ENCODE measurements around the gene DRC7. TPM values are rescaled to one million over a fixed set of nuclear protein-coding genes. Genes with fewer than 3 reads are reported as not detected.

DRC7 gene
- total RNA-seq, 1 donor from 2014 or later: 0.04 TPM

- Histone ChIP-seq H3K27me3 (ENCODE audit: control insufficient read depth, insufficient read depth, low read length) (peaks cover 7% of the 10 kb centered on the region), H3K4me3 (ENCODE audit: low read depth, low read length) (no peak overlapping the region), H3K36me3 (ENCODE audit: control insufficient read depth, insufficient read depth, low read length) (no peaks in the 10 kb centered on the region)
- no peak for DNase-seq (ENCODE audit: low read depth)
- TF ChIP-seq, protein P1, sequence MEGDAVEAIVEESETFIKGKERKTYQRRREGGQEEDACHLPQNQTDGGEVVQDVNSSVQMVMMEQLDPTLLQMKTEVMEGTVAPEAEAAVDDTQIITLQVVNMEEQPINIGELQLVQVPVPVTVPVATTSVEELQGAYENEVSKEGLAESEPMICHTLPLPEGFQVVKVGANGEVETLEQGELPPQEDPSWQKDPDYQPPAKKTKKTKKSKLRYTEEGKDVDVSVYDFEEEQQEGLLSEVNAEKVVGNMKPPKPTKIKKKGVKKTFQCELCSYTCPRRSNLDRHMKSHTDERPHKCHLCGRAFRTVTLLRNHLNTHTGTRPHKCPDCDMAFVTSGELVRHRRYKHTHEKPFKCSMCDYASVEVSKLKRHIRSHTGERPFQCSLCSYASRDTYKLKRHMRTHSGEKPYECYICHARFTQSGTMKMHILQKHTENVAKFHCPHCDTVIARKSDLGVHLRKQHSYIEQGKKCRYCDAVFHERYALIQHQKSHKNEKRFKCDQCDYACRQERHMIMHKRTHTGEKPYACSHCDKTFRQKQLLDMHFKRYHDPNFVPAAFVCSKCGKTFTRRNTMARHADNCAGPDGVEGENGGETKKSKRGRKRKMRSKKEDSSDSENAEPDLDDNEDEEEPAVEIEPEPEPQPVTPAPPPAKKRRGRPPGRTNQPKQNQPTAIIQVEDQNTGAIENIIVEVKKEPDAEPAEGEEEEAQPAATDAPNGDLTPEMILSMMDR (IDR thresholded peaks at IDR 0.05; ENCODE audit: insufficient read depth, low read length, poor library complexity, severe bottlenecking): no peak
Observed at GRCh38 chr16:57698812-57699405, 4.3 kb downstream of the DRC7 start.

DNA sequence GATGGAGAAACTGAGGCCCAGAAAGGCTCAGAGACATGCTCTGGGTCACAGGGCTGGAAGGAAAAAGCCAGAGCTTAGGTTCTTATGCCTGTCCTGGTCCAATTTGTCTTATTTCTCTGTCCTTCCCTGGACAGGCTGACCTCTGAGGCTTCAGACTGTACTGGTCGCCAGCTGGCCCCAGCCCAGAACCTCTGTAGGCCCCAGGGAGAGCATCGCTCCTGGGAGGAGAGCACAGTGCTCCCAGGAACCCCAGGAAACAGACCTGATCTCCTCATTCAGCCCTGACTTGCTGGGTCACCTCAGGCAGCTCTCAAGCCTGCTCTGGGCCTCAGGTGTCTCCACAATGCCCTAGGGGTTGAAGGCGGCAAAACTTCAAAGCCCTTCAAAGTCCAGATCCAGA, 4.9 kb downstream of the DRC7 start:
- no peaks in the 10 kb centered on the region for H3K36me3 ChIP-seq (ENCODE audit: control insufficient read depth, insufficient read depth, low read length)
- TF ChIP-seq, protein P1 (IDR thresholded peaks at IDR 0.05; ENCODE audit: insufficient read depth, low read length, poor library complexity, severe bottlenecking): no peak
- H3K4me3 ChIP-seq (ENCODE audit: low read depth, low read length): no peak overlapping the region
- DNase-seq (ENCODE audit: low read depth): no peak
- H3K27me3 ChIP-seq (ENCODE audit: control insufficient read depth, insufficient read depth, low read length): peaks cover 7% of the 10 kb centered on the region

- H3K36me3 ChIP-seq (ENCODE audit: control insufficient read depth, insufficient read depth, low read length): no peaks in the 10 kb centered on the region
- no peak overlapping the region for H3K4me3 ChIP-seq (ENCODE audit: low read depth, low read length)
- TF ChIP-seq, protein P1 (IDR thresholded peaks at IDR 0.05; ENCODE audit: insufficient read depth, low read length, poor library complexity, severe bottlenecking): no peak
- no peak for DNase-seq (ENCODE audit: low read depth)
- H3K27me3 ChIP-seq (ENCODE audit: control insufficient read depth, insufficient read depth, low read length): peaks cover 11% of the 10 kb centered on the region
Observed at GRCh38 chr16:57699899-57700298, 5.3 kb downstream of the DRC7 start.

DNA sequence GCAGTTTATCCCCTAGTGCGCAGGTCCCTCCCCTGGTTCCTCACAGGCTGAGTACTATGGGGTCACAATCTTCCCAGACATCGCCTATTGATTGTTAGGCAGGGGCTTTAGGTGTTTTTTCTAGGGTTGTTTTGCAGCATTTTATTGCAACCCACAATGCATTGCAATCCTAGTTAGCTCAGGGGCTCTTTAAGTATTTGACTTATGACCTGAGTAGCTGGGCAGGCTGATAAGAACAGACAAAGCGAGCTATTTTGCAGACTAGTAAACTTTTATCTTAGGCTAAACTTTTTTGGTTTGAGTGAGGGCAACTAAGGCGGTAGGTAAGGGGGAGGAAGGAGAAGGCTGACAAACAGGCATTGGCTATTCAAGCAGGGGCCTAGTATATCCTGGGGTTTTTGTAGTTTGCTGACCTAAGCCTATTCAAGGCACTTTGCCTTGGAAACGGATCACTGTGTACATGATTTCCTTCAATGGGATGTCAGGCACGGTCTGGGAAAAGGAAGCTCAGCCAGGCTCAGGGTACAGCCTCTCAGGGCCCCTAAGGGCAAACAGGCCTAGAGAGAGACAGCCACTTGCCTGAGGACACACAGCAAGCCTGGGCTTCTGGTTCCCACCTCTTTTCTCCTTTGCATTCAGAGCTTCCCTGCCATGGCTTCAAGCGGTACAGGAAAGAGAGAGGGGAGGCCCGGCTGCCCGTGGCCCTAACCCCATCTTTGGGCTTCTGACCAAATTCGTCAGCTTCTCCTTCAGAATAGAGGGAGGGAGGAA, 6.4 kb downstream of the DRC7 start:
- Histone ChIP-seq H3K36me3 (ENCODE audit: control insufficient read depth, insufficient read depth, low read length) (no peaks in the 10 kb centered on the region), H3K4me3 (ENCODE audit: low read depth, low read length) (no peak overlapping the region), H3K27me3 (ENCODE audit: control insufficient read depth, insufficient read depth, low read length) (peaks cover 15% of the 10 kb centered on the region)
- TF ChIP-seq, protein P1 (IDR thresholded peaks at IDR 0.05; ENCODE audit: insufficient read depth, low read length, poor library complexity, severe bottlenecking): no peak
- DNase-seq (ENCODE audit: low read depth): no peak

DNA sequence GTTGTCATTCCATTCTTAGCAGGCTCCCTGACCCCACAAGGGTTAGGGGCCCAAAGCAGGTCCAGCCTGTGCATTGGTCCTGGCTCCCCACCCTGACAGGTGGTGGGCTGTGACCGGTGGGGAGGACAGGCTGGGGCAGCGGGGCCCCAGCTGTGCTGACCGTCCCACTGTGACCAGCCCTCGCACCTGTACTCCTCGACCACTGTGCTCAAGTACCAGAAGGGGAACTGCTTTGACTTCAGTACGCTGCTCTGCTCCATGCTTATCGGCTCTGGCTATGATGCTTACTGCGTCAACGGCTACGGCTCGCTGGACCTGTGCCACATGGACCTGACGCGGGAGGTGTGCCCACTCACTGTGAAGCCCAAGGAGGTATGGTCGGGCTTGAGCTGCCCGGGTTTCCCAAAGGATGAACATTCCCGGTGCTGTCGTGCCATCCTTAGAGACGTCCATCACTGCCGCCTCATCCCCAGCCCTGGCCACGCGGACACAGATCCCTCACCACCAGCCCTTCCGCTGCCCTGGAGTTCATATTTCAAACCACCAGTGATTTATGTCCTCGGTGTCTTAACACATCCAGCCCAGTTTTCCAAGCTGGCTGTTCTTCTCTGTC, 7.3 kb downstream of the DRC7 start:
- Histone ChIP-seq H3K27me3 (ENCODE audit: control insufficient read depth, insufficient read depth, low read length) (peaks cover 15% of the 10 kb centered on the region), H3K36me3 (ENCODE audit: control insufficient read depth, insufficient read depth, low read length) (no peaks in the 10 kb centered on the region), H3K4me3 (ENCODE audit: low read depth, low read length) (no peak overlapping the region)
- DNase-seq (ENCODE audit: low read depth): no peak
- TF ChIP-seq, protein P1 (IDR thresholded peaks at IDR 0.05; ENCODE audit: insufficient read depth, low read length, poor library complexity, severe bottlenecking): no peak

All from kidney epithelial cell (primary cell).